MCF 10A (cell line): Measurements from ENCODE around the gene TM7SF3. TPM values are rescaled to one million over a fixed set of nuclear protein-coding genes. Genes with fewer than 3 reads are reported as not detected.

Source experiments
- BruUV-seq: library from RNA; stranded (reverse); fragments of 400-500 nt; replicated peaks from 2 replicates; lab custom pipeline; 2021; lab: Mats Ljungman, UMichigan
- CTCF ChIA-PET: fragments of 300-600 bp; sonication (Branson Sonifier 250); formaldehyde crosslinking; extraction: SDS; loops from one replicate; lab custom pipeline; 2021; ENCODE audit warnings: antibody characterized with exemption, inconsistent platforms; lab: Yijun Ruan, JAX
- POLR2A ChIA-PET: fragments of 300-600, 350-650 bp; sonication (Branson Sonifier 250); formaldehyde crosslinking; extraction: SDS; loops from one replicate; lab custom pipeline; 2020; ENCODE audit warnings: antibody characterized with exemption, inconsistent platforms; lab: Yijun Ruan, JAX
- DNase-seq: peaks from one replicate; pipeline ENCODE4 v3.0.0-alpha.2; 2018; ENCODE audit not compliant: unreplicated experiment
- H3K27ac Mint-ChIP-seq: one replicate; pipeline ENCODE4 v1.8.0; 2022; ENCODE audit warnings: mild to moderate bottlenecking, low read depth, mixed read lengths; ENCODE audit not compliant: unreplicated experiment
- H3K27me3 Mint-ChIP-seq: one replicate; pipeline ENCODE4 v1.8.0; 2022; ENCODE audit warnings: mixed read lengths; ENCODE audit not compliant: insufficient read depth, unreplicated experiment
- H3K36me3 Mint-ChIP-seq: one replicate; pipeline ENCODE4 v1.8.0; 2022; ENCODE audit warnings: mild to moderate bottlenecking, moderate library complexity, mixed read lengths; ENCODE audit not compliant: insufficient read depth, unreplicated experiment
- H3K4me1 Mint-ChIP-seq: one replicate; pipeline ENCODE4 v1.8.0; 2022; ENCODE audit warnings: mixed read lengths; ENCODE audit not compliant: insufficient read depth, unreplicated experiment
- H3K4me3 Mint-ChIP-seq: one replicate; pipeline ENCODE4 v1.8.0; 2022; ENCODE audit warnings: mild to moderate bottlenecking, moderate library complexity, mixed read lengths; ENCODE audit not compliant: unreplicated experiment
- H3K9me3 Mint-ChIP-seq: one replicate; pipeline ENCODE4 v1.8.0; 2022; ENCODE audit warnings: mixed read lengths; ENCODE audit not compliant: unreplicated experiment
- CTCF ChIP-seq: fragments of 200-600 bp; IDR thresholded peaks from one replicate; pipeline ENCODE4 v1.8.0; 2022; ENCODE audit warnings: antibody characterized with exemption, mild to moderate bottlenecking; ENCODE audit not compliant: unreplicated experiment
- intact Hi-C: fragments of 100-400 bp; cut with micrococcal nuclease; formaldehyde crosslinking; loops from 2 replicates; pipeline ENCODE4 v1.14.1; 2022
- total RNA-seq: library from RNA; stranded (reverse); gene quantifications from 2 replicates; pipeline ENCODE4 v1.2.3, GENCODE V29; 2022

TM7SF3 gene
- total RNA-seq, 1 experiment from 2014 or later = 119 TPM

GRCh38 chr12:27001663-27002062 is 12.5 kb downstream of the TM7SF3 start:
- H3K36me3 Mint-ChIP-seq = peaks cover 73% of the 10 kb centered on the region
- H3K4me3 Mint-ChIP-seq = no peak overlapping the region
- H3K27ac Mint-ChIP-seq = no peak overlapping the region
- H3K9me3 Mint-ChIP-seq = no peaks in the 10 kb centered on the region
- no TSS peak for BruUV-seq
- H3K27me3 Mint-ChIP-seq = no peaks in the 10 kb centered on the region
- intact Hi-C loops = no loop called here
- POLR2A ChIA-PET = interaction anchor here (3.0 to 4.4 kb wide), 2 partner anchors 10 to 12 kb away, joined by 10 to 27 read pairs; partner anchors contain the start of gene TM7SF3
- H3K4me1 Mint-ChIP-seq = peaks cover 9% of the 10 kb centered on the region
- TF ChIP-seq CTCF = no peak
- CTCF ChIA-PET = interaction anchor here (0.6 kb wide), 1 partner anchor 530 kb away, joined by 3 read pairs; no protein-coding TSS in a partner anchor
- no peak for DNase-seq

- no TSS peak for BruUV-seq
- no peak for TF ChIP-seq CTCF
- CTCF ChIA-PET = interaction anchor here (0.5 to 0.6 kb wide), 3 partner anchors 8 to 531 kb away, joined by 3 read pairs; partner anchors contain the start of gene TM7SF3
- POLR2A ChIA-PET = interaction anchor here (3.0 to 4.4 kb wide), 2 partner anchors 10 to 13 kb away, joined by 10 to 27 read pairs; partner anchors contain the start of gene TM7SF3
- DNase-seq = no peak
- intact Hi-C loops = no loop called here
- Mint-ChIP-seq H3K4me3 (no peak overlapping the region), H3K9me3 (no peaks in the 10 kb centered on the region), H3K27me3 (no peaks in the 10 kb centered on the region), H3K4me1 (peaks cover 9% of the 10 kb centered on the region), H3K36me3 (peaks cover 80% of the 10 kb centered on the region), H3K27ac (no peak overlapping the region)
Measured at GRCh38 chr12:27000961-27001360, 13.2 kb downstream of the TM7SF3 start.

GRCh38 chr12:26997003-26997402 is 17.2 kb downstream of the TM7SF3 start:
- H3K9me3 Mint-ChIP-seq = no peaks in the 10 kb centered on the region
- no peak for DNase-seq
- peak overlapping the region; percentile 21 for H3K27ac Mint-ChIP-seq
- no peak overlapping the region for H3K4me3 Mint-ChIP-seq
- H3K36me3 Mint-ChIP-seq = peaks cover 98% of the 10 kb centered on the region
- no peaks in the 10 kb centered on the region for H3K4me1 Mint-ChIP-seq
- H3K27me3 Mint-ChIP-seq = no peaks in the 10 kb centered on the region
- BruUV-seq = no TSS peak
- intact Hi-C loops = no loop called here
- ChIA-PET CTCF (interaction anchor here (0.6 to 3.5 kb wide), 4 partner anchors 14 to 112 kb away, joined by 3 to 10 read pairs (median 4); no protein-coding TSS in a partner anchor), POLR2A (interaction anchor here (0.5 to 1.4 kb wide), 2 partner anchors 13 to 235 kb away, joined by 3 to 6 read pairs; no protein-coding TSS in a partner anchor)
- no peak for TF ChIP-seq CTCF

GRCh38 chr12:26995706-26996105 is 18.5 kb downstream of the TM7SF3 start:
- H3K9me3 Mint-ChIP-seq = no peaks in the 10 kb centered on the region
- CTCF ChIA-PET = interaction anchor here (3.5 kb wide), 1 partner anchor 15 kb away, joined by 10 read pairs; no protein-coding TSS in a partner anchor
- no TSS peak for BruUV-seq

More at GRCh38 chr12:26995706-26996105, 18.5 kb downstream of the TM7SF3 start:
- intact Hi-C loops = no loop called here
- DNase-seq = no peak
- Mint-ChIP-seq H3K4me3 (no peak overlapping the region), H3K27ac (no peak overlapping the region), H3K27me3 (no peaks in the 10 kb centered on the region), H3K36me3 (peaks cover 97% of the 10 kb centered on the region), H3K4me1 (no peaks in the 10 kb centered on the region)
- POLR2A ChIA-PET = interaction anchor here (0.6 to 0.8 kb wide), 2 partner anchors 9 to 23 kb away, joined by 3 read pairs; no protein-coding TSS in a partner anchor
- TF ChIP-seq CTCF = no peak
